HG03378 (cell line): ENCODE data around the gene MSL3B.

Source experiments
- ATAC-seq: cut with Tn5 transposase; IDR thresholded peaks from one replicate; pipeline ENCODE4 v1.9.1; 2021; ENCODE audit warnings: mild to moderate bottlenecking, moderate library complexity; ENCODE audit not compliant: unreplicated experiment

MSL3B gene

DNA sequence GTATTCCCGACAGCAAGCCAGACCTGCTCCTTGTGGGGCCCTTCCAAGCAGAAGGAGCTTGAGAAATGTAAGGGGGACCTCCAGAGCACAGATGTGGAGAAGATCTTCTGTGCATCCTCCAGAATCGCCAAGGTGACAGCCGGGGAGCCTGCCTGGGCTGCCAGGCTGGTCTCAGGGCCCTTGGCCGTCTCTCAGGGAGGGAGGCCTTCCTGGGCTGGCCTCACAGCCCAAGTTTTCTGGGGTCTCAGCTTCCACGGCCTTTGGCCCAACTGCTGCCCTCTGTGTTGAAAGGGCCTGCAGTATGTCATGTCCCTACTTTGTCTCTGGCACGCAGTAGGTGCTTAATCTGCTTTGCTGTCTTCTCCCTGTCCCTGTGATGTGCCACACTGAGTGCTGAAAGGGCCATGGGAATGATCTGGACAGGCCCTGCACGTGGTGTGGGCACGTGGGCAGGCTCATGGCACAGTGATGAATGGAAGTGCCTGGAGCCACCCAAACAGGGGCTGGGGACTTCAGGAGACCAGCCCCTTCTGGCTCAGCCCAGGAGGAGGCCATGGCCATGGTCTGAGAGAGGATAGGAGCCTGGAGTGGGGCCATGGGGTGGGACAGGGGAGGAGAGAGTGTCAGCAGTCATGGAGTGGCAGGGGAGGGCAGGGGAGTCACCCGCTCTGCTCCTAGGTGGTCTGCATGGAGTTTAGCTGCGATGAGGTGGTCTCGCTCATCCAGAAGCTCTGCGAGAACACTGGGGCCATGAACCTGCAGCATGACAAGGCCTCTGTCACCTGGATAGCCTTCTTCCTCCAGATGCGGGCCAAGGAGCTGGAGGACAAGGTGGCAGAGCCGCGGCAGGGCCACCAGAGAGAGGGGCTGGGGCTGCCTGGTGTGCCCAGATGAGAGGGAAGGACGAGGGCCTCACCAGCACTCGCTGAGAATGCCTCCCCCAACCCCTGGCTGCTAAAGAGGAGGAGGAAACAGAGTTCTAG is 49.3 kb downstream of the MSL3B start:
- no peak for ATAC-seq

GRCh38 chr2:233817995-233818638 is 50.1 kb downstream of the MSL3B start:
- ATAC-seq = no peak

- no peak for ATAC-seq
These were observed 50.8 kb downstream of the MSL3B start for GRCh38 chr2:233817361-233817911.

DNA sequence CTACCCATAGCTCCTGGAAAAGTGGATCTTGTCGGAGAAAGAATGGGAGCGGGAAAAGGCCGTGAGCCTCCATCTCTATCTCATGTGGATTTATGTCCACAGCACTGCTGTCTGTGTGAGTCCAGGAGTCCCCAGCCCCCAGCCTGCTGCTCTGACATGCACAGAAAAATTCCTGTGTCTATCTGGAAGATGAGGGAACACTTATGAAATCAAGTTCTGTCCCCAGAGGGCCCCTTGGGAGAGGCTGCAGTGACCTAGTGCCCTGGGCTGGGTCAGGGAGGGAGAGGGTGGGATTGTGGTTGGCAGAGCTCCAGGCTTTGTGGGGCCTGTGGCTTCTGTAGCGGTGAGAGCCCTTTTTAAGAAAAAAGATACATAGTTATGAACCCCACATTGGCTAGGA is 51.4 kb downstream of the MSL3B start:
- no peak for ATAC-seq

DNA sequence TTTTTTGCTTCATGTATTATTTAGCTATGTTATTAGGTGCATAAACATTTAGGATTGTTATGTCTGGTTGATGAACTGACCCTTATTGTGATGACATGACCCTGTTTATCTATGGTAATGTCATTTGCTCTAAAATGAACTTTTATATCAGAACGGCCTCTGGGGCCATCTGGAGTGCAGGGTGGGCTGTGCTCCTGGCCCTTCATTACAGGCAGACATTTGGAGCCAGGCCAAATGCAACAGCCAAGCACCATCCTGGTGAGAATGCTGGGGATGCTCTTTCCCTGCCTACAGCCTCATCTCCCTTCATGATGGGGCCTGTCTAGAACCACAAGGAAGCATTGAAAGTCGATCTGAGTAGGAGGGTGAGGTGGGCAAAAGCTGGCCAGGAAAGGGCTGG is 51.9 kb downstream of the MSL3B start:
- no peak for ATAC-seq

- no peak for ATAC-seq
These were observed 52.3 kb downstream of the MSL3B start for GRCh38 chr2:233815861-233816260.
